HUES64 (cell line): ENCODE data around the gene NUMB.

ENCODE experiments used
- H3K27ac ChIP-seq: 2 replicates; pipeline ENCODE4 v1.7.0; 2013; ENCODE audit warnings: low read depth, low read length, inconsistent platforms
- H3K27me3 ChIP-seq: 2 replicates; pipeline ENCODE4 v1.6.1; 2013; ENCODE audit warnings: mild to moderate bottlenecking, low read length; ENCODE audit not compliant: insufficient read depth
- H3K36me3 ChIP-seq: 2 replicates; pipeline ENCODE4 v1.6.1; 2013; ENCODE audit warnings: mild to moderate bottlenecking, low read length; ENCODE audit not compliant: insufficient read depth
- H3K4me1 ChIP-seq: 2 replicates; pipeline ENCODE4 v1.6.1; 2013; ENCODE audit warnings: mild to moderate bottlenecking, low read length, moderate library complexity; ENCODE audit not compliant: insufficient read depth
- H3K4me3 ChIP-seq: 2 replicates; pipeline ENCODE4 v1.5.1; 2013; ENCODE audit warnings: mild to moderate bottlenecking, low read length, moderate library complexity
- H3K9ac ChIP-seq: 2 replicates; pipeline ENCODE4 v1.6.1; 2013; ENCODE audit warnings: mild to moderate bottlenecking, low read depth, low read length
- H3K9me3 ChIP-seq: 2 replicates; pipeline ENCODE4 v1.6.1; 2013; ENCODE audit warnings: low read depth, low read length; ENCODE audit not compliant: insufficient read depth
- WGBS: fragments of 150-250, 120-280 bp; methylation state at CpG from one replicate; pipeline ENCODE4 v1.1.7; 2013; ENCODE audit warnings: missing lambda C conversion rate; 5-methylcytosine and 5-hydroxymethylcytosine counted together

NUMB gene

GRCh38 chr14:73344319-73344718 lies 114.0 kb downstream of the NUMB start:
- no peak overlapping the region for H3K9ac ChIP-seq
- H3K27me3 ChIP-seq, result no peaks in the 10 kb centered on the region
- H3K27ac ChIP-seq, result no peak overlapping the region
- peaks cover 7% of the 10 kb centered on the region; the same call in 1 of the 2 replicates for H3K4me1 ChIP-seq
- no peaks in the 10 kb centered on the region for H3K36me3 ChIP-seq
- H3K4me3 ChIP-seq, result no peak overlapping the region
- no peaks in the 10 kb centered on the region for H3K9me3 ChIP-seq
- WGBS, result 100% methylated on average over 1 of the region's 1 CpG

DNA sequence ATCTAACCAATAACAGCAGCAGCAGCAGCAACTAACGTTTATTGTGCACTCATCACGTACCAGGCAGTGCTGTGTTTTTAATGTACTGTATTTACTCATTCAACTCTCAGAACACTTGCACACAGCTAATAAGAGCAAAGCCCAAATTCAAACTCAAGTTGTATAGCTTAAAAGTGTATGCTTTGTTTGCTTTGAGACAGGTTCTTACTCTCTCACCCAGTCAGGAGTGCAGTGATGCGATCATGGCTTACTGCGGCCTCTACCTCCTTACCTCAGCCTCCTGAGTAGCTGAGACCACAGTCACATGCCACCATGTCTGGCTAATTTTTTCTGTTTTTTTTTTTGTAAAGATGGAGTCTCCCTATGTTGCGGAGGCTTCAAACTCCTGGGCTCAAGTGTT lies 115.7 kb downstream of the NUMB start:
- Histone ChIP-seq H3K9ac (no peak overlapping the region), H3K4me3 (no peak overlapping the region), H3K4me1 (peaks cover 7% of the 10 kb centered on the region; the same call in 1 of the 2 replicates), H3K36me3 (no peaks in the 10 kb centered on the region), H3K9me3 (no peaks in the 10 kb centered on the region), H3K27ac (no peak overlapping the region), H3K27me3 (no peaks in the 10 kb centered on the region)
- 92% methylated on average over 5 of the region's 5 CpGs for WGBS

GRCh38 chr14:73339846-73340595 lies 118.3 kb downstream of the NUMB start:
- no peak overlapping the region for H3K4me3 ChIP-seq

GRCh38 chr14:73339206-73339605 lies 119.1 kb downstream of the NUMB start:
- Histone ChIP-seq H3K9me3 (no peaks in the 10 kb centered on the region), H3K36me3 (no peaks in the 10 kb centered on the region), H3K4me3 (no peak overlapping the region), H3K27ac (no peak overlapping the region), H3K4me1 (peaks cover 7% of the 10 kb centered on the region; the same call in 1 of the 2 replicates), H3K27me3 (no peaks in the 10 kb centered on the region), H3K9ac (no peak overlapping the region)

More at GRCh38 chr14:73339846-73340595, 118.3 kb downstream of the NUMB start:
- no peaks in the 10 kb centered on the region for H3K9me3 ChIP-seq
- H3K36me3 ChIP-seq, result no peaks in the 10 kb centered on the region
- WGBS, result 89% methylated on average over 6 of the region's 6 CpGs
- H3K9ac ChIP-seq, result no peak overlapping the region
- H3K27me3 ChIP-seq, result no peaks in the 10 kb centered on the region
- H3K4me1 ChIP-seq, result peaks cover 7% of the 10 kb centered on the region; the same call in 1 of the 2 replicates
- no peak overlapping the region for H3K27ac ChIP-seq

GRCh38 chr14:73338551-73338950 lies 119.8 kb downstream of the NUMB start:
- Histone ChIP-seq H3K4me1 (peaks cover 7% of the 10 kb centered on the region; the same call in 1 of the 2 replicates), H3K27ac (no peak overlapping the region), H3K9me3 (no peaks in the 10 kb centered on the region), H3K27me3 (no peaks in the 10 kb centered on the region), H3K36me3 (no peaks in the 10 kb centered on the region; the same call in 1 of the 2 replicates), H3K4me3 (no peak overlapping the region), H3K9ac (no peak overlapping the region)
- 100% methylated on average over 1 of the region's 1 CpG for WGBS

DNA sequence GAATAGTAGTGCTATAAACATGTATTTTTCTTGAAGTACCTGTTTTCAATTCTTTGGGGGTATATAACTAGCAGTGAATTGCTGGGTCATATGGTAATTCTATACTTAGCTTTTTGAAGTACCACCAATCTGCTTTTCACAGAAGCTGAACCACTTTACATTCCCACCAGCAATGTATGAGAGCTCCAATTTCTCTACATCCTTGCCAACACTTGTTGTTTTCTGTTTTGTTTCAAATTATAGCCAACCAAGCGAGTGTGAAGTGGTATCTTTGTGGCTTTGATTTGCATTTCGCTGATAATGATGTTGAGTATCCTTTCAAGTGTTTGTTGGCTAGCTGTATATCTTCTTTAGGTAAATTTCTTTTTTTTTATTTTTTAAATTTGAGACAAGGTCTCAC lies 125.3 kb downstream of the NUMB start:
- H3K27ac ChIP-seq, result no peak overlapping the region
- H3K9ac ChIP-seq, result no peak overlapping the region
- WGBS, result 83% methylated on average over 2 of the region's 2 CpGs
- H3K9me3 ChIP-seq, result no peaks in the 10 kb centered on the region
- no peaks in the 10 kb centered on the region for H3K4me1 ChIP-seq
- H3K27me3 ChIP-seq, result no peaks in the 10 kb centered on the region
- no peaks in the 10 kb centered on the region; the same call in 1 of the 2 replicates for H3K36me3 ChIP-seq
- H3K4me3 ChIP-seq, result no peak overlapping the region

- H3K27me3 ChIP-seq, result no peaks in the 10 kb centered on the region
- H3K4me1 ChIP-seq, result peaks cover 17% of the 10 kb centered on the region
- 0 out of 2 replicates have a peak, but pooled peaks cover 4% of the 10 kb centered on the region for H3K36me3 ChIP-seq
- H3K27ac ChIP-seq, result no peak overlapping the region
- no peaks in the 10 kb centered on the region for H3K9me3 ChIP-seq
- H3K9ac ChIP-seq, result no peak overlapping the region
- 87% methylated on average over 1 of the region's 1 CpG for WGBS
- no peak overlapping the region for H3K4me3 ChIP-seq
Observed at GRCh38 chr14:73325630-73326299, 132.6 kb downstream of the NUMB start.

DNA sequence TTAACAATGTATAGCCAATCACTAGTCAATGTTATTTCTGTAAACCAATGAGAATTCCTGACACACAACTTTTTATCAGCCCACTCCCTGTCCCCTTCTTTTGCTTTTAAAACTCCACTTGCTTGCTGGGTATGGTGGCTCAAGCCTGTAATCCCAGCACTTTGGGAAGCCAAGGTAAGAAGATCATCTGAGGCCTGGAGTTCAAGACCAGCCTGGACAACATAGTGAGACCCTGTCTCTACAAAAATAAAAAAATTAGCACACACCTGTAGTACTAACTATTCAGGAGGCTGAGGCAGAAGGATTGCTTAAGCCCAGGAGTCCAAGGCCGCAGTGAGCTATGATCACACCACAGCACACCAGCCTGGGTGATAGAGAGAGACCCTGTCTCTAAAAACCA lies 133.3 kb downstream of the NUMB start:
- WGBS, result 100% methylated on average over 1 of the region's 1 CpG
- Histone ChIP-seq H3K36me3 (0 out of 2 replicates have a peak, but pooled peaks cover 4% of the 10 kb centered on the region), H3K9me3 (no peaks in the 10 kb centered on the region), H3K9ac (no peak overlapping the region), H3K4me3 (no peak overlapping the region), H3K27ac (no peak overlapping the region), H3K4me1 (peaks cover 17% of the 10 kb centered on the region), H3K27me3 (no peaks in the 10 kb centered on the region)

- peaks cover 17% of the 10 kb centered on the region for H3K4me1 ChIP-seq
- no peak overlapping the region for H3K4me3 ChIP-seq
- no peak overlapping the region for H3K27ac ChIP-seq
- H3K9me3 ChIP-seq, result no peaks in the 10 kb centered on the region
- no peak overlapping the region for H3K9ac ChIP-seq
- WGBS, result no CpG with 5 or more reads among the region's 1 CpG
- H3K36me3 ChIP-seq, result 0 out of 2 replicates have a peak, but pooled peaks cover 4% of the 10 kb centered on the region
- H3K27me3 ChIP-seq, result no peaks in the 10 kb centered on the region
Observed at GRCh38 chr14:73324533-73324932, 133.8 kb downstream of the NUMB start.

DNA sequence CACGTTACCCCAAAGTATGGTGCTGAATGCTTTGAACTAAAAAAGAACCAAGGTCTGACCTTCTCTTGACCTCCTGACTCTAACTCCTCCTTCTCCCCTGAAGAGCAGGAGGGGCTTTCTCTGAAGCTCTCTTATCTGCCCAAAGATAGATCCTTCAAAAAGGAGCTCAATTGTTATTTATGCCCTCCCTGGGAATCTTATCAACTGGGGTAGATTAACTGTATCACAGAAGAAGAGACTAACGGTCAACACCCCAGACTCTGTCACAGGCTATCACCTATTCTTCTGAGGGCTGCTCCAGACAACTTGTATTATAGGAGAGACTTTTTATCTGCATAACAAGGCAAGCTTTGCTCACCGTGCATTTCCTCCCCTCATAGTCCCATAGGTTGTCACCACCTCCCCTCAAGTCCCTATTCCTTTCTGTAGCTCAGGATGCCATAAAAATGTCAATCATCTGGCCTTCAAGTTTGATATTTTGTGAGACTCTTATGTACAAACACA lies 134.4 kb downstream of the NUMB start:
- peaks cover 17% of the 10 kb centered on the region for H3K4me1 ChIP-seq
- no peak overlapping the region for H3K4me3 ChIP-seq

DNA sequence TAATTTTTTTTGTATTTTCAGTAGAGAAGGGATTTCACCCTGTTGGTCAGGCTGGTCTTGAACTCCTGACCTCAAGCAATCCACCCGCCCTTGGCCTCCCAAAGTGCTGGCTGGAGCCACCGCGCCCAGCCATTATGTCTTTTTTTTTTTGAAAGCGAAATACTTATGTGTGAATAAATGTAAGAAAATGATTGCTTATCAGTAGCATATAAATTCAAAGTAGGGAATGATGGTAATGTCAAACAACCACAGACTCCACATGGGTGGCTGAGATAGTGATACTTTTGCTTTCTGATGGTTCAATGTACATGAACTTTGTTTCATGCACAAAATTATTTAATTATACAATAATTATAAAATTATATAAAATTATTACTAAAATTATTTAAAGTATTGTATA lies 145.2 kb downstream of the NUMB start:
- H3K27me3 ChIP-seq, result no peaks in the 10 kb centered on the region
- no peaks in the 10 kb centered on the region for H3K4me1 ChIP-seq
- H3K36me3 ChIP-seq, result no peaks in the 10 kb centered on the region
- H3K9me3 ChIP-seq, result no peaks in the 10 kb centered on the region
- H3K27ac ChIP-seq, result no peak overlapping the region
- no peak overlapping the region for H3K9ac ChIP-seq
- H3K4me3 ChIP-seq, result no peak overlapping the region
- WGBS, result 91% methylated on average over 4 of the region's 4 CpGs

More for the DNA sequence above, 134.4 kb downstream of the NUMB start:
- H3K9ac ChIP-seq, result no peak overlapping the region
- 51% methylated on average over 3 of the region's 3 CpGs for WGBS
- H3K9me3 ChIP-seq, result no peaks in the 10 kb centered on the region
- no peak overlapping the region for H3K27ac ChIP-seq
- no peaks in the 10 kb centered on the region for H3K27me3 ChIP-seq
- 0 out of 2 replicates have a peak, but pooled peaks cover 4% of the 10 kb centered on the region for H3K36me3 ChIP-seq
